ENCODE measurements around the gene CFAP221. TPM values are rescaled to one million over a fixed set of nuclear protein-coding genes. Genes with fewer than 3 reads are reported as not detected.

Gene CFAP221
- total RNA-seq, 1 experiment from 2014 or later: 0.20 TPM

- Mint-ChIP-seq H3K27me3 (ENCODE audit: low read depth) (peaks cover 33% of the 10 kb centered on the region), H3K4me3 (no peak overlapping the region), H3K27ac (no peak overlapping the region), H3K4me1 (peaks cover 12 to 15% of the 10 kb centered on the region in 2 experiments), H3K36me3 (ENCODE audit: insufficient read depth in 1 of 3, low read depth in 3 of 3) (no peaks in the 10 kb centered on the region), H3K9me3 (peaks cover 0 to 6% of the 10 kb centered on the region in 2 experiments; a peak in 1 of 5 replicates)
- H3K79me2 ChIP-seq (ENCODE audit: insufficient read depth, low read length): no peaks in the 10 kb centered on the region
- H3K9ac ChIP-seq (ENCODE audit: extremely low read depth, insufficient read length, low read length): no peak overlapping the region
- no peak overlapping the region for H4K8ac ChIP-seq (replicated peaks; ENCODE audit: insufficient read length, low read depth, low read length)
- H3K18ac ChIP-seq (ENCODE audit: insufficient read length, low read depth, low read length): no peak overlapping the region
- no peaks in the 10 kb centered on the region; the same call in 1 of the 2 replicates for H3K4me1 ChIP-seq (ENCODE audit: insufficient read depth, low read length)
- no peak overlapping the region for H3K27ac ChIP-seq (ENCODE audit: insufficient read length, low read depth, low read length)
- no peak overlapping the region for H3T11ph ChIP-seq (ENCODE audit: low read length)
- H4K91ac ChIP-seq (ENCODE audit: insufficient read length, low read depth, low read length): no peak overlapping the region
- H3K4me2 ChIP-seq (ENCODE audit: insufficient read depth, insufficient read length, low read length): no peak overlapping the region
- no peak for DNase-seq
- no peak overlapping the region for H2BK20ac ChIP-seq (ENCODE audit: low read depth, low read length, poor library complexity, severe bottlenecking)
- H3K23me2 ChIP-seq (ENCODE audit: insufficient read length, low read depth, low read length, poor library complexity, severe bottlenecking): no peaks in the 10 kb centered on the region
- H3K4ac ChIP-seq (ENCODE audit: low read depth, low read length): no peak overlapping the region
- no peak overlapping the region for H3K23ac ChIP-seq (ENCODE audit: insufficient read length, low read depth, low read length)
- no CpG with 5 or more reads among the region's 5 CpGs for WGBS (ENCODE audit: extremely low coverage, insufficient read length, low lambda C conversion rate)
- no peak overlapping the region for H2BK5ac ChIP-seq (ENCODE audit: insufficient read length, low read length)
- H2BK12ac ChIP-seq (ENCODE audit: insufficient read length, low read depth, low read length): no peak overlapping the region
- H3K27me3 ChIP-seq (ENCODE audit: insufficient read depth, low read length): no peaks in the 10 kb centered on the region
- no peak overlapping the region for H3K56ac ChIP-seq (ENCODE audit: insufficient read length, low read depth, low read length)
- no peak overlapping the region for H3K14ac ChIP-seq (ENCODE audit: insufficient read depth, low read length)
- no peak overlapping the region for H2BK15ac ChIP-seq (ENCODE audit: low read depth, low read length)
- H4K5ac ChIP-seq (ENCODE audit: insufficient read length, low read depth, low read length): no peak overlapping the region
- H2BK120ac ChIP-seq (ENCODE audit: low read depth, low read length, poor library complexity, severe bottlenecking): no peak overlapping the region
- no peaks in the 10 kb centered on the region for H4K20me1 ChIP-seq (ENCODE audit: control insufficient read depth, insufficient read depth, insufficient read length)
- H2AFZ ChIP-seq (ENCODE audit: low read length): no peak overlapping the region
- H3K9me3 ChIP-seq (ENCODE audit: control insufficient read depth, low read depth, low read length): no peaks in the 10 kb centered on the region
- TF ChIP-seq, protein P1, sequence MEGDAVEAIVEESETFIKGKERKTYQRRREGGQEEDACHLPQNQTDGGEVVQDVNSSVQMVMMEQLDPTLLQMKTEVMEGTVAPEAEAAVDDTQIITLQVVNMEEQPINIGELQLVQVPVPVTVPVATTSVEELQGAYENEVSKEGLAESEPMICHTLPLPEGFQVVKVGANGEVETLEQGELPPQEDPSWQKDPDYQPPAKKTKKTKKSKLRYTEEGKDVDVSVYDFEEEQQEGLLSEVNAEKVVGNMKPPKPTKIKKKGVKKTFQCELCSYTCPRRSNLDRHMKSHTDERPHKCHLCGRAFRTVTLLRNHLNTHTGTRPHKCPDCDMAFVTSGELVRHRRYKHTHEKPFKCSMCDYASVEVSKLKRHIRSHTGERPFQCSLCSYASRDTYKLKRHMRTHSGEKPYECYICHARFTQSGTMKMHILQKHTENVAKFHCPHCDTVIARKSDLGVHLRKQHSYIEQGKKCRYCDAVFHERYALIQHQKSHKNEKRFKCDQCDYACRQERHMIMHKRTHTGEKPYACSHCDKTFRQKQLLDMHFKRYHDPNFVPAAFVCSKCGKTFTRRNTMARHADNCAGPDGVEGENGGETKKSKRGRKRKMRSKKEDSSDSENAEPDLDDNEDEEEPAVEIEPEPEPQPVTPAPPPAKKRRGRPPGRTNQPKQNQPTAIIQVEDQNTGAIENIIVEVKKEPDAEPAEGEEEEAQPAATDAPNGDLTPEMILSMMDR (conservative IDR thresholded peaks at IDR 0.05): no peak
- no peak overlapping the region for H2AK5ac ChIP-seq (ENCODE audit: insufficient read length, low read length)
- no peaks in the 10 kb centered on the region for H3K79me1 ChIP-seq (ENCODE audit: insufficient read depth, low read depth, low read length, poor library complexity, severe bottlenecking)
Observed at GRCh38 chr2:119637371-119637770, 93.1 kb downstream of the CFAP221 start.

Data from H9 (cell line).